ACHN (cell line): ENCODE data around the gene LEMD3.
A peak's percentile ranks its signal among the peaks of the same experiment; 100 is the strongest.
"Not testable (repeated sequence)": the region's sequence is repeated elsewhere in the genome, so short reads cannot be mapped to it uniquely, and the experiment has no call there.

Source experiments
- DNase-seq: peaks from one replicate; pipeline ENCODE4 v3.0.0-alpha.2; 2015
- in situ Hi-C: cut with HindIII; loops from 2 replicates; pipeline ENCODE4 v1.10.0; 2017; ENCODE audit warnings: low sequenced_read_pairs, low pct_ligation_motif_present, low pct_unique_long_range_greater_than_20kb

Gene LEMD3

GRCh38 chr12:65263777-65264176, 94.4 kb downstream of the LEMD3 start:
- no peak for DNase-seq
- in situ Hi-C loops: no loop called here

- DNase-seq: no peak
- in situ Hi-C loops: no loop called here
These were observed 97.0 kb downstream of the LEMD3 start for GRCh38 chr12:65266408-65266807.

GRCh38 chr12:65269603-65270002, 100.2 kb downstream of the LEMD3 start:
- DNase-seq: no peak
- in situ Hi-C loops: no loop called here

- in situ Hi-C loops: no loop called here
- DNase-seq: no peak
These were observed 105.4 kb downstream of the LEMD3 start for GRCh38 chr12:65274602-65275272.

GRCh38 chr12:65275627-65276026, 106.2 kb downstream of the LEMD3 start:
- in situ Hi-C loops: no loop called here
- no peak for DNase-seq

GRCh38 chr12:65276916-65277530, 107.6 kb downstream of the LEMD3 start:
- no peak for DNase-seq
- in situ Hi-C loops: no loop called here

GRCh38 chr12:65277994-65278575, 108.7 kb downstream of the LEMD3 start:
- no peak for DNase-seq
- in situ Hi-C loops: no loop called here

- peak; percentile 90 for DNase-seq
- in situ Hi-C loops: no loop called here
These were observed 109.4 kb downstream of the LEMD3 start, which contains the start of gene MSRB3 for GRCh38 chr12:65278576-65279368. TSS of gene MSRB3 (plus strand) at chr12:65278683. CDS start at chr12:65308580, 29,897 bp downstream.

- in situ Hi-C loops: no loop called here
- DNase-seq: peak; percentile 73
These were observed 110.2 kb downstream of the LEMD3 start for GRCh38 chr12:65279369-65280112.

GRCh38 chr12:65280306-65280705, 110.9 kb downstream of the LEMD3 start:
- in situ Hi-C loops: no loop called here

GRCh38 chr12:65282840-65283239, 113.5 kb downstream of the LEMD3 start:
- no peak for DNase-seq
- in situ Hi-C loops: no loop called here

More at GRCh38 chr12:65280306-65280705, 110.9 kb downstream of the LEMD3 start:
- DNase-seq: no peak

GRCh38 chr12:65285532-65285931, 116.1 kb downstream of the LEMD3 start:
- DNase-seq, in situ Hi-C loops: not testable (repeated sequence)

- in situ Hi-C loops: no loop called here
These were observed 118.0 kb downstream of the LEMD3 start for GRCh38 chr12:65287426-65287825.

GRCh38 chr12:65292241-65292640, 122.9 kb downstream of the LEMD3 start:
- in situ Hi-C loops: no loop called here
- DNase-seq: no peak

More at GRCh38 chr12:65287426-65287825, 118.0 kb downstream of the LEMD3 start:
- no peak for DNase-seq

GRCh38 chr12:65293735-65294134, 124.4 kb downstream of the LEMD3 start:
- in situ Hi-C loops: no loop called here
- no peak for DNase-seq

GRCh38 chr12:65294641-65295262, 125.4 kb downstream of the LEMD3 start:
- in situ Hi-C loops: no loop called here
- no peak for DNase-seq

GRCh38 chr12:65296508-65297265, 127.3 kb downstream of the LEMD3 start:
- no peak for DNase-seq
- in situ Hi-C loops: no loop called here
